Spinal cord (tissue), 10 donors: ENCODE data around the gene KCNJ15. TPM values are rescaled to one million over a fixed set of nuclear protein-coding genes. Genes with fewer than 3 reads are reported as not detected.

Experiments
- DNase-seq, 6 donors: peaks; one replicate each; pipeline versions ENCODE4 v3.0.0 to v3.0.0-alpha.2; 2013 to 2015; ENCODE audit warnings: low spot score in 6 of 6, low read depth in 4 of 6
- H3K27ac ChIP-seq: one replicate; pipeline ENCODE4 v1.5.1; 2013; ENCODE audit warnings: low read depth, low read length, control low read depth
- H3K27me3 ChIP-seq: one replicate; pipeline ENCODE4 v1.6.1; 2013; ENCODE audit warnings: low read length; ENCODE audit not compliant: control insufficient read depth, insufficient read depth
- H3K36me3 ChIP-seq: one replicate; pipeline ENCODE4 v1.6.1; 2013; ENCODE audit warnings: low read length; ENCODE audit not compliant: control insufficient read depth, insufficient read depth
- H3K4me1 ChIP-seq: one replicate; pipeline ENCODE4 v1.6.1; 2013; ENCODE audit warnings: low read length; ENCODE audit not compliant: control insufficient read depth, insufficient read depth
- H3K4me3 ChIP-seq: one replicate; pipeline ENCODE4 v1.5.1; 2013; ENCODE audit warnings: low read depth, low read length, control low read depth
- H3K9me3 ChIP-seq: one replicate; pipeline ENCODE4 v1.6.1; 2013; ENCODE audit warnings: low read length; ENCODE audit not compliant: control insufficient read depth, insufficient read depth
- WGBS: methylation state at CpG from one replicate; pipeline ENCODE4 v1.1.5; 2013; ENCODE audit warnings: missing lambda C conversion rate; ENCODE audit not compliant: insufficient coverage; 5-methylcytosine and 5-hydroxymethylcytosine counted together
- polyA plus RNA-seq, 2 donors: library from polyadenylated mRNA; unstranded; fragments of 120-200 nt; gene quantifications; one replicate each; pipeline ENCODE4 v1.2.1, GENCODE V29; 2013; ENCODE audit not compliant: insufficient read length in 2 of 2
- total RNA-seq, 2 donors: library from RNA; depleted of rRNA in 1 of 2; stranded (reverse); fragments of 120-200 nt in 1 of 2; fragments of >200 nt in 1 of 2; gene quantifications; one replicate each; pipeline versions ENCODE4 v1.2.3 to v1.2.4, GENCODE V29; 2013 to 2014
- donor health status: healthy.

The KCNJ15 gene
- total and polyA plus RNA-seq, 4 donors: 0.11 to 1.9 (median 1.2) TPM

DNA sequence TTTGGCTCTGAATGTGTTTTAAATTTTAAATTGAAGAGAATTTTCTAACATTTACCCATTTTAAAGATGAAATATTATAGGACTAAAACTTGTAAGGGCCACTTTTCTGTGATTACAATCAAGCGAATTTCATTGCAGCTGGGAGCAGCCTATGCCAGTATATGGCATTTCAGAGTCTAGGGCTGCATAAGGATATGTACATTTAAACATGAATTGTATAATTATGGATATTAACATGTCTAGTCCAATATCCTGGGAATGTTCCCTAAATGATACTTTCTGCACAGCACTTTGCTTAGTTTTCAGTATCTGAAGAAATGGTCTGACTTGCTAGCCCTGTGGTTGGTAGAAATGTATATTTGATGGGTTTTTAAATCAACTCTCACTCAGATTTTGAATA is 8.4 kb downstream of the KCNJ15 start:
- no peak for DNase-seq
- Histone ChIP-seq H3K4me3 (no peak overlapping the region), H3K27ac (no peak overlapping the region), H3K36me3 (no peaks in the 10 kb centered on the region), H3K9me3 (no peaks in the 10 kb centered on the region), H3K4me1 (no peaks in the 10 kb centered on the region), H3K27me3 (no peaks in the 10 kb centered on the region)
- whole genome bisulfite sequencing: no CpG with 5 or more reads among the region's 1 CpG

DNA sequence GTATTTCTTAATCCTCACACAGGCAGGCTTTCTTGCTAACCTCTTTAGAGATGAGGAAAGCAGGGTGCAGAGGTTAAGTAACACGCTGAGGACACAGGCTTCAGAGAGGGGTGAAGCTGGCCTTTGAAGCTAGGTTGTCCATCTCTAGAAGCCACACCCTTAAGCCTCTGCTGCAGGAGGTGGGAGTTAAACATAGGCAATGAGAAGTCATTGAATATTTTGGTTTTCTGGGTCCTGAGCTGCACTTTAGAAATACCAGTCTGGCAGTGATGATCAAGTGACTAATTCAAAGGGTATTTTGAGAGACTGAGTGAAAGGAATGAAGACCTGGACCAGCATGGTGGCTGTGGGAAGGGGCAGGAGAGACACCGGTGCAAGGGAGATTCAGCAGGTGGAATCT is 9.9 kb downstream of the KCNJ15 start:
- Histone ChIP-seq H3K4me1 (no peaks in the 10 kb centered on the region), H3K4me3 (no peak overlapping the region), H3K36me3 (no peaks in the 10 kb centered on the region), H3K27me3 (no peaks in the 10 kb centered on the region), H3K9me3 (no peaks in the 10 kb centered on the region), H3K27ac (no peak overlapping the region)
- 93% methylated on average over 2 of the region's 2 CpGs for WGBS
- DNase-seq: no peak

DNA sequence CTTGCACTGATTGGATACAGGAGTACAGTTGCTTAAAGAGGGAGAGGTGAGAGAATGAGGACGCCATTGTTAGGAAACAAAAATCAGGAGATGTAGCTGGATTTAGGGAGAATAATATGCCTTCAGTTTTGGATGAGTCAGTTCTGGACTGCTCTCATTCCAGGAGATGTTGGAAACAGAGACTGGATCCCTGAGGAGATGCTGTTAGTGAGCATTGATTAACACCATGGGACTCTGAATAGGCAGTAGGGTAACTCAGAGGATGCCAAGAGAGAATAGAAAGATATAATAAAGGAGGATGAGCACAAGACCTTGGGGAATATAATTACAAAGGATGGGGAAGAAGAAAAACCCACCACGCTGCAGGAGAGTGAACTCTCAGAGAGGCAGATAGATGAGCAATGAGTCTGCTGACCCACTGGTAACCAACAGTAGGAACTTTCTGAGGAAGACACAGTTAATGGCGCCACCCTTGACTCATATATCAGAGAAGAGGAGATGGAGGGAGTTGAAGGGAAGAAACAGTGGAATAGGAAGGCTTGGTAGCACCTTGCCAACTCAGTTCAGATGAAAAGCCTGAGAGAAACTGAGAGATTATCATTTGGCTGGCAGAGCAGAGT is 10.5 kb downstream of the KCNJ15 start:
- Histone ChIP-seq H3K36me3 (no peaks in the 10 kb centered on the region), H3K27ac (no peak overlapping the region), H3K4me1 (no peaks in the 10 kb centered on the region), H3K27me3 (no peaks in the 10 kb centered on the region), H3K4me3 (no peak overlapping the region), H3K9me3 (no peaks in the 10 kb centered on the region)
- DNase-seq: no peak
- 74% methylated on average over 2 of the region's 3 CpGs for WGBS

DNA sequence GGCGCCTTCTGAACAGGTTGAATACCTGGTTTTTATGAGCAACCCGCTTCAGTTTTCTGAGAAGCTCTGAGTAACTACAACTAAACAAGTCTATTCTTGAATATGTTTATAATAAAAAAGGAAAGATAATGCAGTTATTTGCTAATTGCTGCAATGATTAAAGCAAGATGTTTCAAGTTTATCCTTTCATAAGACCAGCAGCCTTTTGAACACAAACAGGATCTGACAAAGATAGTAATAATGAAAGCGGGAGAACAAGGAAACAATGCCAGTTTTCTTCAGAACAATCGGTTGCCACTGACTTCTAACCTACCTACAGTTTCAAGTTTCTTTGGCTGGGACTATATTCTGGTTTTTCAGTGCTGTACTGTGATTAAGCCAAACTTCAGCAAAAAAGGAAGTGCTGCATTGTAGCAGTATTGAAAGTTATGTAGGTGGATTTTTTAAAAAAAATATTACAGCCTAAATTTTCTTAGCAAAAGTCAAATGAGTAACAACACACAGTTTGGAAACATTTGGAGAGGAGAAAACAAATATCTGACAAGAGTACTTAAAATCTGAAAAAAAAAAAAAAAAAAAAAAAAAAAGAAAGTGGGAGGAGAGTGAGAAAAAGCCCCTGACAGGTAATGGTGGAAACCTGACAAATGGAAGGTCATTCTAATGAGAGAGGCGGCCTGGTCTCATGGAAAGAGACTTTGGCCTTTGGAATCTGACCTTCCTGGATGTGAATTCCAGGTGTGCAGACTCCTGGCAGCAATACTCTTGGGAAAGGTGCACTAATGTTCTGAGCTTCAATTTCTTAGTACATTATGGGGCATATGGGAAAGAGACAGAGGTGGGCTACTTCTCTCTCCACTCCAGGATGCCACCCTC is 11.4 kb downstream of the KCNJ15 start:
- Histone ChIP-seq H3K4me3 (no peak overlapping the region), H3K9me3 (no peaks in the 10 kb centered on the region), H3K4me1 (no peaks in the 10 kb centered on the region), H3K36me3 (no peaks in the 10 kb centered on the region), H3K27ac (no peak overlapping the region), H3K27me3 (no peaks in the 10 kb centered on the region)
- no peak for DNase-seq
- 80% methylated on average over 1 of the region's 5 CpGs for WGBS

DNA sequence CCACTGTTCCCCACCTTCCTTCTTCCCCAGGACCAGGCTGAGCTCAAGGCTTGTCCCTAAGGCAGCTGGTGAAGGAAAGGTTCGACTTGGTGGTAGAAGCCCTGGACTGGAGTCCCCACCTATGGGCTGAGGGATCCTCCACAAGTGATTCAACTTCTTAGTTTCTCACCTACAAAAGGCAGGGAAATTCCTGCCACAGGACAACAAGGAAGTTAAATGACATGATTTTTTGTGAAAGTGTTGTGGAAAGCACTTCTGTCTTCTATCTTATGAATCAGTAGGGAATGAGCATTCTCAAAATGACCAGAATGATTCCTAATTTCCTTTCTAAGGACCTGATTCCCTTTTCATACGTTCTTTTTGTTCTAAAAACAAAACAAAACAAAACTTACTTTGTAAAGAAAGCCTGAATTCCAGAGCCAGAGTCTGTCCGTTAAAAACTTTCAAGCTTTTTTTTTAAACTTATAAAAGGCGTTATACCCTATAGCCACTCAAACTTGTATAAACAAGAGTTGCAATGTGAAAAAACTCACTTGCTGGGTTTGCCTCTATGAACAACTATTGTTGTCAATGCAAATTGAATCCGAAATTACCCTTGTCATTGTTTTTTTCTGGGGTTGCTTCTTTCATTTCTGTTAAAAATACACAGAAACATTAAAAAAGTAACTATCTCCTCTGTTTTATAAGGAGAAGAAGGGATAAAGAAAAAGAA is 12.2 kb downstream of the KCNJ15 start:
- Histone ChIP-seq H3K9me3 (no peaks in the 10 kb centered on the region), H3K36me3 (no peaks in the 10 kb centered on the region), H3K4me1 (no peaks in the 10 kb centered on the region), H3K4me3 (no peak overlapping the region), H3K27me3 (no peaks in the 10 kb centered on the region), H3K27ac (no peak overlapping the region)
- WGBS: 68% methylated on average over 3 of the region's 5 CpGs
- no peak for DNase-seq

DNA sequence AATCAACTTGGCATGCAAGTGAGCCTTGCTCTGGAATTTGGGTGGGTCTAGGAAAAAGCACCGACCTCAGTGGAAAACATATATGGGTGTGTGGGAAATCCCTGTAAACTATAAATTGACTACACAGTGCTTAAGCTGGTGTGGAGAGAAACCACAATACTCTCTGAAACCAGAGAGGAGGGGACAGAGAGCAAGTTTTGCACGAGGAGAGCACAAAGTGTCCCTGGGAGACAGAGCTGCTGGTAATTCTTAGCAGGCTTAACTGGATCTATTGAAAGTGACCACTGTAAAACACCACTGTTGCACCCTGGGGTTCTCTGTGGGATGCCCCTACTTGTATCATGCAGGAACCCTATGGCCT is 12.8 kb downstream of the KCNJ15 start:
- H3K27ac ChIP-seq: no peak overlapping the region
- H3K9me3 ChIP-seq: no peaks in the 10 kb centered on the region
- H3K36me3 ChIP-seq: no peaks in the 10 kb centered on the region
- 20% methylated on average over 1 of the region's 2 CpGs for WGBS
- H3K4me3 ChIP-seq: no peak overlapping the region
- DNase-seq: no peak
- H3K4me1 ChIP-seq: no peaks in the 10 kb centered on the region
- H3K27me3 ChIP-seq: no peaks in the 10 kb centered on the region

DNA sequence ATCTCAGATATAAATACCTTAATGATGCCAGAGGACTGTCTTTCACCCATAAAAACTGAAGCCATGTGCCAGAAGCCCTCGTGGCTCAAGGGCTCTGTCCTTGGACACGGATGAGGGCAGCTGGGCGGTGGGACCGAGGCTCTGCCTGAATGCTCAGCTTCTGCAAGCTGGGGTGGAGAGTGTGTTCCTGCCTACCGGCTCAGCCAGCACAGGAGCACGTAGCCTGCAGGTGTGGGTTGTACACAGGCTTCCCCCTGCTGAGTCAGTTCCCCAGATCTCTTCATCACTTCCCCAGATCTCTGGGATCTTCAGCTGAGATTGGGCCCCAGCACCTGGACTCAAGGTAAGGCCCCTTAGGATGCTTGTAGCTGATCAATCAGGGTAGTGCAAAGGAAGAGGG is 15.4 kb downstream of the KCNJ15 start:
- Histone ChIP-seq H3K4me3 (no peak overlapping the region), H3K27ac (no peak overlapping the region), H3K27me3 (no peaks in the 10 kb centered on the region), H3K9me3 (no peaks in the 10 kb centered on the region), H3K36me3 (no peaks in the 10 kb centered on the region), H3K4me1 (no peaks in the 10 kb centered on the region)
- no peak for DNase-seq
- WGBS: 72% methylated on average over 6 of the region's 6 CpGs

DNA sequence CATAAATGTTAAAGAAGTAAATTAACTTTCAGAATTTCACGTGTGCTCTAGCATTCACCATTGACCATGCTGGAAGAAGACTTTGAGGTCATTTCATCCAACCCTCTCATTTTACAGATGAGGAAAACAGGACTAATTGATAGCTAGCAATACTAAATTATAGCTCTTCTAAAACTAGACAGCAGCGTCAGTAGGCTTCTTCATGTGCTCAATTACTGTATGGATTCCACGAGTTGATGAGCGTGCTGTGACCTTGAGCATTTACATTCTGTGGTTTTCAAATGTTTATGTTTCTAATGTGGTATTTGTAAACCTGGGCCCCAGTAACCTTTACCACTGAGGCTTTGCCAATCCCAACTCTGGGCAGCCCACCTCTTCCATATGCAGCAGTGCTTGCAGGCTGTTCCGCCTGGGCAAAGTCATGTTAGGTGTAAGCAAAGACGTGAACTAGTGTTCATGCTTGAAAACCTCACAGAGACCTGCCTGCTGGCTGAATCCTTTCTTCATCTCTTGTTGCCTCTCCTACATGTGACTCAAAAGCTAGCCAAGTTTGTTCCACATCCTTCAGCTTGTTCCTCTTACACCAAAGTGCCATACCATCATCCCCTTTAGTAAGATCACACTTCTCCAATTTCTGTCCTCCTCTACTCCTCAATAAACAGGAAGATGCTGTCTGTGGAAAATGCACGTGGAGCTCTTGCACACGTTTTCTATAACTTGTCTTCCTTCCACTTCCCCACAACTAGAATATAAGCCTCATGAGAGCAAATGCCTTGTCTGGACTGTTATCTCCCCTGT is 17.2 kb downstream of the KCNJ15 start:
- Histone ChIP-seq H3K36me3 (no peaks in the 10 kb centered on the region), H3K27me3 (no peaks in the 10 kb centered on the region), H3K27ac (no peak overlapping the region), H3K4me1 (no peaks in the 10 kb centered on the region), H3K9me3 (no peaks in the 10 kb centered on the region), H3K4me3 (no peak overlapping the region)
- WGBS: 82% methylated on average over 5 of the region's 8 CpGs
- no peak for DNase-seq

DNA sequence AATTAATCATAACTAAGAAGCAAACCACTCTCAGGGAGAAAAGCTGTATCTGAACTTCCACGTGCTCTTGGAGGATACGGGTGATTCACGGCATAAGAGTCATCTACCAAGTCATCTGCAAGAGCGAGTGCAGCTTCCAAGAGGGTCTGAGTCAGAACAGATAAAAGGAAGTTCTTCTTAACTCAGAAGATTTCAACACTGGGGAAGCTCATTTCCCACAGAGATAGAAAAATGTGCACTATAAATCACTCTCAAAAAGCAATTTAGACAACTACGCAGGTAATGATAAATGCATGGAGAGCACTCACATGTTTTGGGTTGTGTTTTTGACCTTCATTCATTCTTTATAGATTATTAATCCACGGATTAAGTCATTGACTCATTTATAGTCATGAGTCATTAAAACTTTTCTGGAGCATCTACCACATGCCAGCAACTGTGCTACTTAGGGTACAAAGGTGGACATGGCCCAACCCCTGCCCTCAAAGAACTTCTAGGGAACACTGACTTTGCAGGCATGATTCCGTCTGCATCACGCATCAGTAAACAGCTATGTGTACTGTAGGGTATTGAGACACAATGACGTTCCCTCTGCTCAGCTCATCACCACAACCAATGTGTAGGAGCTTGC is 20.8 kb downstream of the KCNJ15 start:
- Histone ChIP-seq H3K27me3 (no peaks in the 10 kb centered on the region), H3K4me1 (no peaks in the 10 kb centered on the region), H3K36me3 (no peaks in the 10 kb centered on the region), H3K27ac (no peak overlapping the region), H3K9me3 (no peaks in the 10 kb centered on the region), H3K4me3 (no peak overlapping the region)
- 66% methylated on average over 4 of the region's 9 CpGs for WGBS
- DNase-seq: no peak
